Fibroblast of lung (primary cell): Measurements from ENCODE around the gene ATP11C.

Experiments
- EZH2 ChIP-seq: IDR thresholded peaks from 2 replicates; pipeline ENCODE4 v1.5.1; 2012; ENCODE audit warnings: low read length, control low read depth, mild to moderate bottlenecking; ENCODE audit errors: missing control alignments
- TF ChIP-seq, protein P1 (sequence below), 2 donors: IDR thresholded peaks in 1 of 2; conservative IDR thresholded peaks in 1 of 2; 1 replicate in 1 of 2; 2 replicates in 1 of 2; pipeline ENCODE4 v1.5.1; 2011 to 2012; ENCODE audit warnings: low read length in 2 of 2, control low read depth in 1 of 2, inconsistent platforms in 1 of 2, low read depth in 1 of 2, mild to moderate bottlenecking in 1 of 2

DNA sequence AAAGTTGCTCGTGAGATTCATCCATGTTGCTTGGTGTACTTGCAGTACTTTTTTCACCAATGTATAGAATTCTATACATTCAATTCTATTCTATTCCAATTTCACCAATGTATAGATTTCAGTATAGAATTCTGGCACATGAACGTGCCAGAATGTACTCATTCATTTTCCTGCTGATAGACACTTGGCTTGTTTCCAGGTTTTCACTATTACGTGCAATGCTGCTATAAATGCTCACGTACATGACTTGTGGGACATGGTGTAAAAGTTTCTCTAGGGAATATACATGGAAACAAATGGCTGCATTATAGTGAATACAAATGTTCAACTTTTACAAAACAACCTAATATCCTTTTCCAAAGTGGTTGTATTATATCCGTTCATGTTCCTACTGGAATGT, 39.3 kb upstream of the ATP11C start:
- TF ChIP-seq, protein P1, sequence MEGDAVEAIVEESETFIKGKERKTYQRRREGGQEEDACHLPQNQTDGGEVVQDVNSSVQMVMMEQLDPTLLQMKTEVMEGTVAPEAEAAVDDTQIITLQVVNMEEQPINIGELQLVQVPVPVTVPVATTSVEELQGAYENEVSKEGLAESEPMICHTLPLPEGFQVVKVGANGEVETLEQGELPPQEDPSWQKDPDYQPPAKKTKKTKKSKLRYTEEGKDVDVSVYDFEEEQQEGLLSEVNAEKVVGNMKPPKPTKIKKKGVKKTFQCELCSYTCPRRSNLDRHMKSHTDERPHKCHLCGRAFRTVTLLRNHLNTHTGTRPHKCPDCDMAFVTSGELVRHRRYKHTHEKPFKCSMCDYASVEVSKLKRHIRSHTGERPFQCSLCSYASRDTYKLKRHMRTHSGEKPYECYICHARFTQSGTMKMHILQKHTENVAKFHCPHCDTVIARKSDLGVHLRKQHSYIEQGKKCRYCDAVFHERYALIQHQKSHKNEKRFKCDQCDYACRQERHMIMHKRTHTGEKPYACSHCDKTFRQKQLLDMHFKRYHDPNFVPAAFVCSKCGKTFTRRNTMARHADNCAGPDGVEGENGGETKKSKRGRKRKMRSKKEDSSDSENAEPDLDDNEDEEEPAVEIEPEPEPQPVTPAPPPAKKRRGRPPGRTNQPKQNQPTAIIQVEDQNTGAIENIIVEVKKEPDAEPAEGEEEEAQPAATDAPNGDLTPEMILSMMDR (conservative IDR thresholded peaks at IDR 0.05 in 1 of 2, IDR thresholded peaks at IDR 0.05 in 1 of 2; ENCODE audit: low read depth in 1 of 2, low read length in 2 of 2), result no peak
- no peak for TF ChIP-seq EZH2
